GDM1 (cell line): ENCODE results near the gene C1R.
A peak's percentile ranks its signal among the peaks of the same experiment; 100 is the strongest.

ENCODE experiments used
- DNase-seq: peaks from one replicate; lab custom pipeline; 2025; lab: John Stamatoyannopoulos, UW

C1R gene

DNA sequence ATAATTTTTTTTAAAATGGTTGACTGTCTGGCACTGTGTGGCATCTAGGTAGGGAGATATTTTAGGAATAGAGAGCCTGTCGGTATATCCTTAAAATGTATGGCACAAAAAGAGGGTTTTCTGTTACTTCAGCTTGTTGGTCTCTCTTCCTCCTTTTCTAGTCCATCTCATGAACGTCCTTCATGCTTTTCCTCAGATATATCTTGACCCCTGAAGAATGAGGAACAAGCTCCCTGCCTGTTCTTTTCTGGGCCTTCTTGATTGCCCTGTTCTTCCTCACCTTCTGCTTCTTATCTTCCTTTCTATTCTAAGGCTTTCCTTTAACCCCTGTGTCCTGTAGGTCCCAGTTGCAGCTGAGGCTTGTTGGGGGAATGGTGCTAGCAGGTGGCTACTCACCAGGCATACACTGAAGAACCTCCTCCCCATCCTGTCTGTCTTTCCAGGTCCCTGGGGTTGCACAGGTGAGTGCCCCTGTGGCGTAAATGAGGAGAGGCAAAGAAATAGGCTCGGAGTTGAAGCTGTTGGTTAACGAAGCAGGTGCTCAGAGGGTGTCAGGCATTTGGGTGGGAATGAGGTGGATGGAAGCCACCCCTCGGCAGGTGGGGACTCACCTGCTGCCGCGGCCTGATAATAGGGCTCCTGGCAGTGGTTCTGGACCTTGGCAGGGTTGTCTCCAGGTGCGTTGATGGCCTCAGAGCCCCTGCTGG lies 7.2 kb upstream of the C1R start:
- no peak for DNase-seq

- DNase-seq = no peak
Measured at GRCh38 chr12:7096979-7097378, 4.7 kb upstream of the C1R start.

GRCh38 chr12:7096006-7096932 lies 4.0 kb upstream of the C1R start:
- no peak for DNase-seq

DNA sequence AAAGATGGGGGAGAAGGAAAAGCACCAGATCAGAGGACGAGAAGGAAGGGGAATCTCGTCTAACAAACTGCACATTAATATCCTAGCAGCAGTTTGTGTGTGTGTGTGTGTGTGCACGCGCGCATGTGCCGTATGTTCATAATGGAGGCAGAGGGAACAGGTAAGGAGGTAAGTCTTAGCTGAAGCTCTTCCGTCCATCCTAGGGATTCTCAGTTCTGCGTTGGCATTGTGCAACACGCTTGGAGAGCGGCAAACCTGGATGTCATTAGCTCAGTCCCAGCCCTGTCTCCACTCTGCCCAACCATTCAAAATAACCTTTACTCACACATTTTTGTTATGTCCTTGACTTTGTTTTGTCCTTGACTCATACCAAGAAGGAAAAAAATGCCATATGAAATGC lies 1.6 kb upstream of the C1R start:
- no peak for DNase-seq

DNA sequence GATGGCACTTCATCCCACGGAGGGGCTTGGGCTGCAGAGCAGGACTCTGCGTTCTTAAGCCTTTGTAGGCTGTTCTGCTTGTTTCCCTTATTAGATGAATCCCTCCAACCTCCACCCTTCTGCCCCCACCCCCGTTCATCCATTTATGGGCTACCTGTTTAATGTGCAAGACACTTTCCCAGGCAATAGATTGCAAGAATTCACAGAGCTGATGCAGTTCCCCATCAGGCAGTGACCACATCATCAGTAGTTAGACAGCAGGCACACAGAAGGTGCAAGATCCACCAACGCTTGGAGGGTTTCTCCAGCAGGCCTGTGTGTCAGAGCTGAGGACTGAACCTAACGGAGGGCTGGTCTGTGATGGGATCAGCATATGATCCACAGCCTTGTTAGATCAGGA lies 1.2 kb upstream of the C1R start:
- no peak for DNase-seq

DNA sequence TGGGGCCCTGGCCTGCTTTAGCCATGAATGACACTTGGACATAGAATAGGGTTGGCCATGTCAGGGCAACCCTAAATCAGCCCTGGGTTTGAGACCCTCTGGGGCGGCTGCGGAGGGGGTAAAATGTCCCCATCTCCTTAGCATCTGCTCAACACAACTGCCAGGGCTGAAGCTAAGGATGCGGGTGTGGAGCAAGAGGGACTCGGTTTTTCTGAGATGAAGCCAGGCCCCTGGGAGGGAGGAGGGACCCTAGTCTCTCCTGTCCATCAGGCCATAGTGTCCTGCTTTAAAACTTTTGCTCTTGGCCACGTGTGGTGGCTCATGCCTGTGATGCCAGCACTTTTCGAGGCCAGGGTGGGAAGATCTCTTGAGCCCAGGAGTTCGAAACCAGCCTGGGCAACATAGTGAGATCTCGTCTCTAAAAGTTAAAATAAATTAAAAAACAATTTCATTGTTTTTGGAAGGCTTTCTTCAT lies 778 bp upstream of the C1R start:
- DNase-seq = no peak

DNA sequence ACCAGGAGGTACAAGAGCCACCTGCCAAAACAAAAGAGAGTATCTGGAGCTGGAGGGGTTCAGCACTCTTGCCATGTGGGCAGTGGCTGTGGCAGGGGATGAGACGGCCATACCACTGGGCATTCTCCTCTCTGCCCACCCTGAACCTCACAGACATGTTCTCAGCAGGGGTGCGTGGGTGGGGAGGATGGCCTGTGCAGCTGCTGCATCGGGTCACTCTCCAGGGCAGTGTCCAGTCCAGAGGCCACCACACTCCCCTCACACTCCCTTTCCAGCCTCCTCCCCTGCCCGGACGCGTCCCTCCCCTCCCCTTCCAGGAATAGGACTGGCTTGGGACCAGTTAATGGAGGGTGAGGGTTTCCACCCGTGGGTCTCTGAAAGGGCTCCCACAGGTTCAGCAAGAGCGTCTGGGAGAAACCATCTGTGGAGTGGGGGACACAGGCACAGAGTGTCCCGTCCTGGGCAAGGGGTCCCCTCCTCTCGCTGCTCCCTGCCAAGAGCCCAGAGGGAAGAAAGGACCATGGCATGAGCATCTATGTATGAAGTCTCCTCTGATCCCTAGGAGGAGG lies 501 bp downstream of the C1R start:
- no peak for DNase-seq

- no peak for DNase-seq
Measured at GRCh38 chr12:7091171-7091570, 1.1 kb downstream of the C1R start.

GRCh38 chr12:7090222-7090998 lies 1.8 kb downstream of the C1R start:
- DNase-seq = no peak

DNA sequence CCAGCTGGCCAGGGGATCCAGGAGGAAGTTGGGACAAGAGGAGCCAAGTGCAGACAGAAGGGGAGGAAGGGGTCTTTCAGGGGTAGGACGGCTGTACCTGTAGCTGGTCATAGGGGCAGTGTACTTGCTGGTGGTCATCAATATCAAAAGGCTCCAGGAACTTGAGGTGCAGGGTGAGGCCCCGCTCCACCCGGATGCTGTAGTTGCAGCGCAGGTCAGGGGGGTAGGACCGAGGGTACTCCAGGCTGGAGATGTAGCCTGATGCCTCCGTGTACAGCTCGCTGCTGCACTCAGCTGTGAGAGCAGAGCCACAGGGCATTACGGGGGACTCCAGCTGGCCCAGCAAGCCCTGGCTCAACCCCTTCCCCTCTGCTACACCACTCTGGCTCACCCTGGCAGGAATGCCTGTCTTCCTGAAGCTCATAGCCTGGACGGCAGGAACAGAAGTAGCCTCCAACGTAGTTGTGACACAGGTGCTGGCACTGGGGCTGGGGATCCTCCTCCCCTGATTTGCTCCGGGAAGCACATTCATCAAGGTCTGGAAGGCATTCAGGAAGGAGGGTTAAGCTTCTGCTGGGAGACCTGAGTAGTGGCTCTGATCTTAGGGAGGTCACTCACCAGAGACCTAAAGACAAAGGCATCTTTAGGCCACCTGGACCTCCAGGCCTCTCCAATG lies 2.9 kb downstream of the C1R start:
- no peak for DNase-seq

DNA sequence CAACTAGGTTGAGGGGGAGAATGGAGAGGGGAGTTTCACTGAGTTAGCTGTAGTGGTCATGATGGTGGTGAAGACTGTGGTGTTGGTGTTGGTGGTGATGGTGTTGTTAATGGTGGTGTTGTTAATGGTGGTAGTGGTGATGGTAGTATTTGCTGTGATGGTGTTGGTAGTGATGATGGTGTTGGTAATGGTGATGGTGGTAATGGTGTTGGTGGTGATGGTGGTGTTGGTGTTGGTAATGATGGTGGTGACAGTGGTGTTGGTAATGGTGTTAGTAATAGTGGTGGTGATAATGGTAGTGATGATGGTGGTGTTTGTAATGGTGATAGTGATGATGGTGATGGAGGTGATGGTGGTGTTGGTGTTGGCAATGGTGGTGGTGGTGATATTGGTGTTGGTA lies 9.1 kb downstream of the C1R start:
- no peak for DNase-seq

GRCh38 chr12:7081037-7081436 lies 11.2 kb downstream of the C1R start:
- DNase-seq = no peak

- DNase-seq = no peak
Measured at GRCh38 chr12:7079826-7080125, 12.5 kb downstream of the C1R start.

DNA sequence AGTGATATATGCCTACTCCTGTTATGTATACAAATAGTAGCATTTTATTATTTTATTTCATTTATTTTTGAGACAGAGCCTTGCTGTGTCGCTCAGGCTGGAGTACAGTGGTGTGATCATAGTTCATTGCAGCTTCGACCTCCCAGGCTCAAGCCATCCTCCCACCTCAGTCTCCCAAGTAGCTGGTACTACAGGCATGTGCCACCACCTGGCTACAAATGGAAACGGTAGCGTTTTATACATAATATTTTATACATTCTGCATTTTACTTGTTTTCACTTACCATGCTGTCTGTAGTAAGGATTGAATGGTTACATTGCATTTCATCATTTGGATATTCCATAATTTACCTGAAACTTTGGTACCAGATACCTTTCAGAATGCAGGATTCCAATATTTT lies 14.1 kb downstream of the C1R start:
- no peak for DNase-seq

- DNase-seq = no peak
Measured at GRCh38 chr12:7076493-7076892, 15.8 kb downstream of the C1R start.

DNA sequence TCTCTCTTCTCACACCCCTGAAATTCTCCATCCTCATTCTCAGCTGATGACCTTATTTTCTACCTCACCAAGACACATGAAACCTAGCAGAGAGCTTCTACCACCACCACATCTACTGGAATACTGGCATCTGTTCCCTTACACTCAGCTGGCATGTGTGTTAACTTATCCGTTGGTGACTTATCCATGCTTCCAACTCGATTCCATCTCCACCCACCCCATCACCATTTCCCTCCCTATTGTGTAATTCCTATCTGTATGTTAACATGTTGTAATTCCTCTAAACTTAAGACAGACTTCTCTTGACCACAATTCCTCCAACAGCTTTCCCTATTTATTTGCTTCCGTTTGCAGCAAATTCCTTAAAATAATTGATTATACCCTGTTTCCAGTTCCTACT lies 16.3 kb downstream of the C1R start:
- DNase-seq = no peak

DNA sequence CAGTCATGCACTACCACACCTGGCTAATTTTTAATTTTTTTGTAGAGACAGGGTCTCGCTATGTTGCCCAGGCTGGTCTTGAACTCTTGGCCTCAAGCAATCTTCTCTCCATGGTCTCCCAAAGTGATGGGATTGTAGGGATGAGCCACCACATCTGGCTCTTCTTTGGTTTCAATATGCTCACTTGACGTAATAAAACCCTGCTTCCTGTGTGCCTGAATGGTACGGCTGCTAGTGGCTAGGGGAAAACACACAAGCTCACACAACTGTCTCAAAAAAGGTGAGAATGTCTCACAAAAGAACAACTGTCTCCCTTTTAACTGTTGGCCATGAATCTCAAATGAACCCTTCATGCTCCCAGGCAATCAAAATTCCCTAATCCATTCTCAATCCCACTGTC lies 16.7 kb downstream of the C1R start:
- no peak for DNase-seq

DNA sequence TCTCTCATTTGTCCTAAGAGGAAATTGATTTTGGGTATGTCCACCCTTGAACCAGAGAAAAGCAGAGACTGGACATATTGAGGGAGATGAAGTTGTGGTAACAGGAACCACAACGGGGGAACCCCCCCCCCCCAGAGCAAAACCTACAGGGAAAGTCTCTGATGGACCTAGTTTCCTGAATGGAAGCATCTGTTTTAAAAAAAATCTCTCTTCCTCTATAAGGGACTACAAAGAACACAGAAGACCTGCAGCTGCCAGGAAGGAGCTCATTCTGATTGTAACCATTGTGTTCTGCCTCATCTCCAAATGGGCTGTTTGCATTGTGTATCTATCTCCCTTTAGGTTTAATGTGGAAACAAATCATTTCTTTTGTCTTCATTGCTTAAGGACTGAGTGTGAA lies 18.3 kb downstream of the C1R start:
- DNase-seq = peak; percentile 21

GRCh38 chr12:7072554-7072953 lies 19.7 kb downstream of the C1R start:
- DNase-seq = no peak

GRCh38 chr12:7072035-7072434 lies 20.2 kb downstream of the C1R start:
- DNase-seq = no peak

DNA sequence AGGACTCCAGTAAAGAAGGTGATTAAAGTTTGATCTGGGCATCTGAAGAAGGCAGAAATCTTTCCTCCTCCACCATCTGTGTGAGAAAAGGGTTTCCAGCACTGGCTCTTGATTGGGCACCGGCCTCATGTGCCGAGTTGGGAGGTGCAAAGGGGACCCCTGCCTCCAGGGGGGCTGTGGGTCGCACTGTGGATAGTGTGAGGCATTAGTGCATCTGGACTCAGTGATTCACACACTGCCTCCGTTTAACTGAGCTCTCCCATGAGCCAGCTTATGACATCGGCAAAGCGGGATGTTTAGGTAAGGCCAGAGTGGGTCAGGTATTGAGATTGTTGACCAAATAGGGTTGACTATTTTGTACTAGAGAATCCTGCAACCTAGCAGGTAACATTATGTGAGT lies 22.9 kb downstream of the C1R start:
- DNase-seq = no peak

- no peak for DNase-seq
Measured at GRCh38 chr12:7068994-7069346, 23.3 kb downstream of the C1R start.
